PC-3 (cell line): ENCODE data around the gene INF2. TPM values are rescaled to one million over a fixed set of nuclear protein-coding genes. Genes with fewer than 3 reads are reported as not detected.
A peak's percentile ranks its signal among the peaks of the same experiment; 100 is the strongest.
"Not testable (repeated sequence)": the region's sequence is repeated elsewhere in the genome, so short reads cannot be mapped to it uniquely, and the experiment has no call there.

Experiments
- ATAC-seq: fragments of 200-7000 bp; cut with Tn5 transposase; 2 replicates; pipeline ENCODE4 v1.9.1; 2020; ENCODE audit warnings: mild to moderate bottlenecking, moderate library complexity
- BruUV-seq: library from RNA; stranded (reverse); fragments of 400-500 nt; replicated peaks from 2 replicates; lab custom pipeline; 2021; lab: Mats Ljungman, UMichigan
- CTCF ChIA-PET: fragments of 300-600 bp; sonication (Branson Sonifier 250); formaldehyde crosslinking; loops from one replicate; lab custom pipeline; 2022; ENCODE audit warnings: antibody characterized with exemption; lab: Charles Lee
- POLR2A ChIA-PET: fragments of 300-600 bp; sonication (Branson Sonifier 250); formaldehyde crosslinking; loops from one replicate; lab custom pipeline; 2022; ENCODE audit warnings: antibody characterized with exemption; ENCODE audit not compliant: unreplicated experiment; lab: Charles Lee
- DNase-seq: peaks from one replicate; pipeline ENCODE4 v3.0.0-alpha.2; 2015
- H2AFZ ChIP-seq: fragments of 300-600 bp; sonication (generic); 2 replicates; pipeline ENCODE4 v1.6.0; 2016; ENCODE audit warnings: antibody characterized with exemption, low read length
- H3F3A ChIP-seq: fragments of 300-600 bp; sonication (generic); one replicate; pipeline ENCODE4 v1.6.0; 2017; ENCODE audit warnings: antibody characterized with exemption, low read length, control low read depth, mild to moderate bottlenecking; ENCODE audit not compliant: unreplicated experiment
- H3K27ac ChIP-seq: fragments of 300-600 bp; sonication (generic); 2 replicates; pipeline ENCODE4 v1.5.1; 2016; ENCODE audit warnings: mild to moderate bottlenecking, low read length
- H3K27me3 ChIP-seq: fragments of 300-600 bp; sonication (generic); 2 replicates; pipeline ENCODE4 v1.6.1; 2016; ENCODE audit warnings: low read length, mixed read lengths
- H3K36me3 ChIP-seq: fragments of 300-600 bp; sonication (generic); 2 replicates; pipeline ENCODE4 v1.6.1; 2016; ENCODE audit warnings: low read depth, mixed run types, low read length, mixed read lengths
- H3K4me1 ChIP-seq: fragments of 300-600 bp; sonication (generic); 2 replicates; pipeline ENCODE4 v1.5.1; 2016; ENCODE audit warnings: low read length; ENCODE audit not compliant: insufficient read depth
- H3K4me2 ChIP-seq: fragments of 300-600 bp; sonication (generic); 2 replicates; pipeline ENCODE4 v1.6.0; 2016; ENCODE audit warnings: low read length
- H3K4me3 ChIP-seq: fragments of 300-600 bp; sonication (generic); 2 replicates; pipeline ENCODE4 v1.5.1; 2016; ENCODE audit warnings: mild to moderate bottlenecking, low read length, mixed read lengths
- H3K79me2 ChIP-seq: fragments of 300-600 bp; sonication (generic); 2 replicates; pipeline ENCODE4 v1.6.1; 2017; ENCODE audit warnings: low read length, mixed read lengths
- H3K9ac ChIP-seq: fragments of 300-600 bp; sonication (generic); 2 replicates; pipeline ENCODE4 v1.6.0; 2016; ENCODE audit warnings: mild to moderate bottlenecking, low read length
- H3K9me2 ChIP-seq: fragments of 300-600 bp; sonication (generic); replicated peaks from 2 replicates; pipeline ENCODE4 v1.6.1; 2016; ENCODE audit warnings: mixed run types, low read length, mixed read lengths
- H3K9me3 ChIP-seq: fragments of 300-600 bp; sonication (generic); 2 replicates; pipeline ENCODE4 v1.6.1; 2016; ENCODE audit warnings: low read length, mixed read lengths
- H4K20me1 ChIP-seq: fragments of 300-600 bp; sonication (generic); 2 replicates; pipeline ENCODE4 v1.6.1; 2016; ENCODE audit warnings: low read length, mixed read lengths
- EZH2 ChIP-seq: fragments of 300-600 bp; sonication (generic); IDR thresholded peaks from one replicate; pipeline ENCODE4 v1.6.1; 2017; ENCODE audit warnings: antibody characterized with exemption, mild to moderate bottlenecking, low read length; ENCODE audit not compliant: unreplicated experiment
- EZH2phosphoT487 ChIP-seq: fragments of 300-600 bp; sonication (generic); IDR thresholded peaks from 2 replicates; pipeline ENCODE4 v1.6.1; 2018; ENCODE audit warnings: mild to moderate bottlenecking, antibody characterized with exemption, low read length, borderline replicate concordance
- intact Hi-C: fragments of 100-400 bp; cut with micrococcal nuclease; formaldehyde crosslinking; loops from 2 replicates; pipeline ENCODE4 v1.9.0; 2023
- total RNA-seq: library from RNA; depleted of rRNA; stranded (reverse); fragments of >200 nt; gene quantifications from 2 replicates; pipeline ENCODE4 v1.2.3, GENCODE V29; 2014
- TF ChIP-seq, protein P1 (sequence below): fragments of 300-600 bp; sonication (generic); conservative IDR thresholded peaks from 2 replicates; pipeline ENCODE4 v1.5.1; 2017; ENCODE audit warnings: antibody characterized with exemption, low read depth, mild to moderate bottlenecking, low read length

INF2 gene
- total RNA-seq, 1 experiment from 2014 or later, result 132 TPM

DNA sequence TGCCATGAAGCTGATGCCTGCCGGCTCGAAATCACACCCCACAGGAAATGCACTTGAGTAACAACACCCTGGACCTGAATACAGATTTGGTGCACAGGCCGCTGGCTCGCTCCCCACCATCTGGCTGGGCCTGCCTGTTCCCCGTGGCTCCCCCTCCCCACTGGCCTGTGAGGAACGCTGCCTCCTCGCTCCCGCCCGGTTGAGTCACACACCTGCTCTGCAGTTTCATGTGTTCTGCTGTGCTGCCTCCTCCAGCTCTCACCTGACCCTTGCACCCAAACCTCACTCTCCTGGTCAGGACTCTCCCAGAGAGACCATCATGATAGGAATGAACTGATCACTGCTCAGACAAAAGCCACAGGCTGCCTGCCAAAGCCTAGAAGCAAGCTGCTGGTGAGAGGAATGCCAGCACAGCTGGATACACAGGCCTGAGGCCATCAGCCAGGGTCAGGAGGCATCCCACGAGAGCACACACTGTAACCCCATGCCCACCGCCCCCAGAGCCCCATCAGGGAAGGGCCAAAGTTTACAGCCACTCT lies 59.8 kb downstream of the INF2 start:
- CTCF ChIA-PET, result interaction anchor here (0.6 kb wide), 1 partner anchor 98 kb away, joined by 3 read pairs; no protein-coding TSS in a partner anchor
- Histone ChIP-seq H3K27ac (no peak overlapping the region), H3F3A (no peaks in the 10 kb centered on the region), H3K9ac (no peak overlapping the region), H3K9me2 (no peaks in the 10 kb centered on the region), H3K27me3 (no peaks in the 10 kb centered on the region), H3K36me3 (no peaks in the 10 kb centered on the region), H3K4me3 (no peak overlapping the region), H3K79me2 (peaks cover 12% of the 10 kb centered on the region), H4K20me1 (peaks cover 7% of the 10 kb centered on the region), H2AFZ (no peak overlapping the region), H3K4me2 (peak overlapping the region; percentile 6), H3K9me3 (no peaks in the 10 kb centered on the region), H3K4me1 (peaks cover 31% of the 10 kb centered on the region)
- intact Hi-C loops, result no loop called here
- POLR2A ChIA-PET, result no interaction called here
- TF ChIP-seq, protein P1, sequence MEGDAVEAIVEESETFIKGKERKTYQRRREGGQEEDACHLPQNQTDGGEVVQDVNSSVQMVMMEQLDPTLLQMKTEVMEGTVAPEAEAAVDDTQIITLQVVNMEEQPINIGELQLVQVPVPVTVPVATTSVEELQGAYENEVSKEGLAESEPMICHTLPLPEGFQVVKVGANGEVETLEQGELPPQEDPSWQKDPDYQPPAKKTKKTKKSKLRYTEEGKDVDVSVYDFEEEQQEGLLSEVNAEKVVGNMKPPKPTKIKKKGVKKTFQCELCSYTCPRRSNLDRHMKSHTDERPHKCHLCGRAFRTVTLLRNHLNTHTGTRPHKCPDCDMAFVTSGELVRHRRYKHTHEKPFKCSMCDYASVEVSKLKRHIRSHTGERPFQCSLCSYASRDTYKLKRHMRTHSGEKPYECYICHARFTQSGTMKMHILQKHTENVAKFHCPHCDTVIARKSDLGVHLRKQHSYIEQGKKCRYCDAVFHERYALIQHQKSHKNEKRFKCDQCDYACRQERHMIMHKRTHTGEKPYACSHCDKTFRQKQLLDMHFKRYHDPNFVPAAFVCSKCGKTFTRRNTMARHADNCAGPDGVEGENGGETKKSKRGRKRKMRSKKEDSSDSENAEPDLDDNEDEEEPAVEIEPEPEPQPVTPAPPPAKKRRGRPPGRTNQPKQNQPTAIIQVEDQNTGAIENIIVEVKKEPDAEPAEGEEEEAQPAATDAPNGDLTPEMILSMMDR, result peak; percentile 31; the same call in 1 of the 2 replicates
- TF ChIP-seq EZH2, result no peak
- no TSS peak for BruUV-seq
- DNase-seq, result peak; percentile 70
- no peak for ATAC-seq

DNA sequence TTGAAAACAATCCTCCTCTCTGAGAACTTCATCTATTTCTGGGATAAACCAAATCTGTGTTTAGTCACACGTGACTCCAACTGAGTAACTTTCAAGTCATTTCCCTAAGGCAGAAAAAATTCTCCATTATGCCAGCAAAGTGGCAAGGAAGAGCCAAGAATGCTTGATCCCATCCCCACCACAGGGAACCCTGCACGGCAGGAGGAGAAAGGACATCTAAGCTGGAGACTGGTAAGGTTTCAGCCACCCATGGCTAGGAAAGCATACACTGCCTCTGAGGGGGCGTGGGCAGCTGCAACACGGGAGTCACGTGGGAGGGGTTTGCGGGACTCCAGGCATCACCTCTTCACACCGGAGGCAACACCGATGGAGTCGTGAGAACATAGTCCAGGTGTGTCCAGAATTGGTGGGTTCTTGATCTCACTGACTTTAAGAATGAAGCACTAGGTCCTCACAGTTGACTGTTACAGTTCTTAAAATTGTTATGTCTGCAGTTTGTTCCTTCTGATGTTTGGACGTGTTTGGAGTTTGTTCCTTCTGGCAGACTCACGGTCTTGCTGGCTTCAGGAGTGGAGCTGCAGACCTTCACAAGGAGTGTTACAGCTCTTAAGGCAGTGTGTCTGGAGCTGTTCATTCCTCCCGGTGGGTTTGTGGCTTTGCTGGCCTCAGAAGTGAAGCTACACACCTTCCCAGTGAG lies 60.8 kb downstream of the INF2 start:
- H4K20me1 ChIP-seq, result peaks cover 17% of the 10 kb centered on the region
- ChIA-PET CTCF (interaction anchor here (1.1 kb wide), 1 partner anchor 19 kb away, joined by 4 read pairs; no protein-coding TSS in a partner anchor), POLR2A (interaction anchor here (0.7 kb wide), 1 partner anchor 177 kb away, joined by 3 read pairs; no protein-coding TSS in a partner anchor)
- intact Hi-C loops, result no loop called here
- no peaks in the 10 kb centered on the region for H3K36me3 ChIP-seq
- no peak overlapping the region for H2AFZ ChIP-seq
- no peaks in the 10 kb centered on the region for H3K9me3 ChIP-seq
- H3K4me3 ChIP-seq, result no peak overlapping the region
- no peaks in the 10 kb centered on the region for H3F3A ChIP-seq
- H3K27me3 ChIP-seq, result no peaks in the 10 kb centered on the region
- no peak overlapping the region for H3K4me2 ChIP-seq
- DNase-seq, result peak; percentile 43
- 0 out of 2 replicates have a peak overlapping the region, but pooled peaks have one; percentile 10 for H3K27ac ChIP-seq
- H3K9ac ChIP-seq, result no peak overlapping the region
- peaks cover 23% of the 10 kb centered on the region for H3K79me2 ChIP-seq
- BruUV-seq, result no TSS peak
- TF ChIP-seq EZH2phosphoT487 (no peak), EZH2 (no peak)
- TF ChIP-seq, protein P1, result no peak
- H3K9me2 ChIP-seq, result no peaks in the 10 kb centered on the region
- H3K4me1 ChIP-seq, result peaks cover 39% of the 10 kb centered on the region
- ATAC-seq, result no peak

DNA sequence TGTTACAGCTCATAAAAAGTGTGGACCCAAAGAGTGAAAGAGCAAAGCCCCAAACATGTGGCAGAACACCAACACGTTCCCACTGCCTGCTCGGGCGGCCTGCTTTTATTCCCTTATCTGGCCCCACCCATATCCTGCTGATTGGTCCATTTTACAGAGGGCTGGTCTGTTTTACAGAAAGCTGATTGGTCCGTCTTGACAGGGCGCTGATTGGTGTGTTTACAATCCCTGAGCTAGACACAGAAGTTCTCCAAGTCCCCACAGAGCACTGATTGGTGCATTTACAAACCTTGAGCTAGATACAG lies 61.3 kb downstream of the INF2 start:
- ATAC-seq, BruUV-seq, H3K9ac ChIP-seq, H2AFZ ChIP-seq, H3K4me2 ChIP-seq, H3K36me3 ChIP-seq, H3K9me3 ChIP-seq, H3K27me3 ChIP-seq, H3K9me2 ChIP-seq, intact Hi-C loops, H3F3A ChIP-seq, H3K4me3 ChIP-seq, H3K27ac ChIP-seq: not testable (repeated sequence)
- ChIA-PET POLR2A (interaction anchor here (0.7 kb wide), 1 partner anchor 178 kb away, joined by 3 read pairs; no protein-coding TSS in a partner anchor), CTCF (interaction anchor here (0.7 to 1.1 kb wide), 2 partner anchors 18 to 667 kb away, joined by 3 to 4 read pairs; no protein-coding TSS in a partner anchor)
- Histone ChIP-seq H3K4me1 (peaks cover 39% of the 10 kb centered on the region), H4K20me1 (peaks cover 19% of the 10 kb centered on the region), H3K79me2 (peaks cover 28% of the 10 kb centered on the region)
- peak; percentile 24 for DNase-seq
